OCI-LY1 (cell line): ENCODE measurements around the gene SOST.

Experiments
- CTCF ChIP-seq: fragments of 200-600 bp; sonication (generic), shearing (Covaris generic); IDR thresholded peaks from 2 replicates; pipeline ENCODE4 v1.5.1; 2017; ENCODE audit warnings: mild to moderate bottlenecking, antibody characterized with exemption, low read length, moderate library complexity, mixed read lengths
- EZH2 ChIP-seq: fragments of 200-600 bp; sonication (generic), shearing (Covaris generic); IDR thresholded peaks from 2 replicates; pipeline ENCODE4 v1.8.0; 2017; ENCODE audit warnings: borderline replicate concordance, mixed run types, mild to moderate bottlenecking, antibody characterized with exemption, low read length, moderate library complexity, mixed read lengths

- TF ChIP-seq CTCF (no peak), EZH2 (no peak)
Observed at GRCh38 chr17:43767053-43767712, 8.6 kb upstream of the SOST start.
